ENCODE measurements around the gene MAP3K10.

DNA sequence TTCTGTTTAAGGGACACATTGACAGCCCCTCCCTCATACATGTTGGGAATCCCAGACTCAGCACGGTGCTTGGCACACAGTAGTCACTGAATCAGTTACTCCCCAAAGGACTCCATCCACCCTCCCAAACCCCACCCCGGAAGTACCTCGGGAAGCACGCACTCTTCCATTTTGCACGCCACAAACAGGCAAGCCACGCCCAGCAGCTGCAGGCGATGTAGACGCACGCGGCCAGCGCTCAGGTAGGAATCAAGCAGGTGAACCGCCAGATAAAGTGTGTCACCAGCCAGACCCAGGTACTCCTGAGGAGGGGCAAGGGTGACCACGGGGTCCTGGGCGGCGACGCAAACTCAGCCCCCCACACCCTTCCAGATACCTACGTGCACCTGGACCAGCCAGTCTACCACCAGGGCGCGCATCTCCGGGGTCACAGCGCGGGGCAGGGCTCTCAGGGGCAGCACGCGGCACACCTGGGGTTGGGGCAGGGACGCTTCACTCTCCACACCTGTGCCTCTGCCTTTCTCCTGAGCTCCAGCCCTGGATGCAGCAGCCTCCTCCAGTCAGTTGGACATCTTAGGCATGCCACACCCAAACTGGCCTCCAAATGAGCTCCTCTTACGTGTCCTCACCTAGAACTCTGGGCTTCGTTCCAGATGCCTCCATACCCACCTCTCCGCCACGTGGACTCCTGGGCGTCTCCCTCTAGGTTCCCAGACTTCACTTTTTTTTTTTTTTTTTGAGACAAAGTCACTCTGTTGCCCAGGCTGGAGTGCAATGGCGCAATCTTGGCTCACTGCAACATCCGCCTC is 33.3 kb downstream of the MAP3K10 start:
- TF ChIP-seq, protein P1, sequence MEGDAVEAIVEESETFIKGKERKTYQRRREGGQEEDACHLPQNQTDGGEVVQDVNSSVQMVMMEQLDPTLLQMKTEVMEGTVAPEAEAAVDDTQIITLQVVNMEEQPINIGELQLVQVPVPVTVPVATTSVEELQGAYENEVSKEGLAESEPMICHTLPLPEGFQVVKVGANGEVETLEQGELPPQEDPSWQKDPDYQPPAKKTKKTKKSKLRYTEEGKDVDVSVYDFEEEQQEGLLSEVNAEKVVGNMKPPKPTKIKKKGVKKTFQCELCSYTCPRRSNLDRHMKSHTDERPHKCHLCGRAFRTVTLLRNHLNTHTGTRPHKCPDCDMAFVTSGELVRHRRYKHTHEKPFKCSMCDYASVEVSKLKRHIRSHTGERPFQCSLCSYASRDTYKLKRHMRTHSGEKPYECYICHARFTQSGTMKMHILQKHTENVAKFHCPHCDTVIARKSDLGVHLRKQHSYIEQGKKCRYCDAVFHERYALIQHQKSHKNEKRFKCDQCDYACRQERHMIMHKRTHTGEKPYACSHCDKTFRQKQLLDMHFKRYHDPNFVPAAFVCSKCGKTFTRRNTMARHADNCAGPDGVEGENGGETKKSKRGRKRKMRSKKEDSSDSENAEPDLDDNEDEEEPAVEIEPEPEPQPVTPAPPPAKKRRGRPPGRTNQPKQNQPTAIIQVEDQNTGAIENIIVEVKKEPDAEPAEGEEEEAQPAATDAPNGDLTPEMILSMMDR (conservative IDR thresholded peaks at IDR 0.05; ENCODE audit: low read depth, low read length), result no peak
- TF ChIP-seq RFX5 (IDR thresholded peaks at IDR 0.05; ENCODE audit: low read depth, low read length) (no peak), RAD21 (IDR thresholded peaks at IDR 0.05; ENCODE audit: low read length) (no peak)
- TF ChIP-seq, protein P2, sequence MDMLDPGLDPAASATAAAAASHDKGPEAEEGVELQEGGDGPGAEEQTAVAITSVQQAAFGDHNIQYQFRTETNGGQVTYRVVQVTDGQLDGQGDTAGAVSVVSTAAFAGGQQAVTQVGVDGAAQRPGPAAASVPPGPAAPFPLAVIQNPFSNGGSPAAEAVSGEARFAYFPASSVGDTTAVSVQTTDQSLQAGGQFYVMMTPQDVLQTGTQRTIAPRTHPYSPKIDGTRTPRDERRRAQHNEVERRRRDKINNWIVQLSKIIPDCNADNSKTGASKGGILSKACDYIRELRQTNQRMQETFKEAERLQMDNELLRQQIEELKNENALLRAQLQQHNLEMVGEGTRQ (IDR thresholded peaks at IDR 0.05; ENCODE audit: low read depth, low read length), result no peak
